GM19238 (cell line): ENCODE results near the gene ADAMTS2.

Source experiments
- DNase-seq: peaks from one replicate; pipeline ENCODE4 v3.0.0; 2011; ENCODE audit warnings: low spot score; ENCODE audit not compliant: insufficient read length

ADAMTS2 gene

GRCh38 chr5:179345433-179346321 is at the start of gene ADAMTS2:
TSS of gene ADAMTS2 (minus strand) at chr5:179345461. CDS start at chr5:179345328, 133 bp downstream.
- no peak for DNase-seq

- DNase-seq, result no peak
Measured at GRCh38 chr5:179393078-179393477, 47.8 kb upstream of the ADAMTS2 start.

GRCh38 chr5:179387151-179388110 is 42.2 kb upstream of the ADAMTS2 start:
- no peak for DNase-seq

- DNase-seq, result no peak
Measured at GRCh38 chr5:179385914-179386313, 40.7 kb upstream of the ADAMTS2 start.

- DNase-seq, result no peak
Measured at GRCh38 chr5:179382486-179382885, 37.2 kb upstream of the ADAMTS2 start.

GRCh38 chr5:179381691-179382090 is 36.4 kb upstream of the ADAMTS2 start:
- no peak for DNase-seq

- no peak for DNase-seq
Measured at GRCh38 chr5:179380211-179381035, 35.2 kb upstream of the ADAMTS2 start.

- DNase-seq, result no peak
Measured at GRCh38 chr5:179379321-179379890, 34.1 kb upstream of the ADAMTS2 start.

- no peak for DNase-seq
Measured at GRCh38 chr5:179378441-179379271, 33.4 kb upstream of the ADAMTS2 start.

GRCh38 chr5:179378116-179378440 is 32.8 kb upstream of the ADAMTS2 start:
- DNase-seq, result no peak

GRCh38 chr5:179377421-179378115 is 32.3 kb upstream of the ADAMTS2 start:
- no peak for DNase-seq

- DNase-seq, result no peak
Measured at GRCh38 chr5:179376701-179377420, 31.6 kb upstream of the ADAMTS2 start.

- no peak for DNase-seq
Measured at GRCh38 chr5:179375831-179376365, 30.6 kb upstream of the ADAMTS2 start.

GRCh38 chr5:179375236-179375685 is 30.0 kb upstream of the ADAMTS2 start:
- no peak for DNase-seq

- no peak for DNase-seq
Measured at GRCh38 chr5:179374506-179375235, 29.4 kb upstream of the ADAMTS2 start.

- no peak for DNase-seq
Measured at GRCh38 chr5:179373961-179374505, 28.8 kb upstream of the ADAMTS2 start.
